K562 (cell line): ENCODE results near the gene TCP10L.

ENCODE experiments used
- HDAC2 ChIP-seq: fragments of 450-650 bp; IDR thresholded peaks from 2 replicates; pipeline ENCODE4 v1.6.1; 2016; ENCODE audit warnings: mild to moderate bottlenecking
- PCBP2 ChIP-seq: fragments of 200-400 bp; formaldehyde crosslinking; IDR thresholded peaks from 2 replicates; pipeline ENCODE4 v1.6.1; 2018; ENCODE audit warnings: low read length, low read depth, mild to moderate bottlenecking, moderate library complexity; ENCODE audit not compliant: poor library complexity, severe bottlenecking

DNA sequence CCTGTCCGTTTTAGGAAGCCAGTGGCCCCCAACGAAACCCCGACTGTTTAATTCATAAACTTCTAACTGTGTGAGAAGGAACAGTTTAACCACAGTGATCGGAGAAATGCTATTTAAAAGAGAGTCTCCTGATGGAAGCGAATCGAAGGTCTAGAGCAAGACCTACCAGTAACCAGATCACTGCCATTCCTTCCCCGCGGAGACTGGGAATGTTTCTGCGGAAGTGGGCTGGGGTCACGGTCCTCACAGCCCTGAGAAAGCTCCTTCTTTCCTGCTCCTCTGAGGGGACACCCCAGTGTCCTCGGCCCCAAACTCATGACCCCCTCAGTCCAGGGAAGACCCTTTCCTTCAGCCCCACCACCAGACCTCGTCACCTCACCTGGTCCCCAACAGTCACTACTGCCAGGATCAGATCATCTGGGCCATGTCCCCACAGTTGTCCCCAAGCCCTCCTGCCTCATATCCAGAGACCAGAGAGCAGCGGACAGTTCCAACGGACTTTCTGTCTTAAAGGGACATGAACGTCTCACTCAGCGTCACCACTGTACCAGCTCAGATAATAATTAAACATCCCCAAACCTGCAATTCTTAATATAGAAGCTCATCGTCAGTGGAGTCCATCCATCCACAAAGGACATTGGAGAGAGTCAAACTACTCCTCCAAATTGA lies at the start of gene TCP10L:
- no peak for TF ChIP-seq PCBP2
- TF ChIP-seq HDAC2: no peak
